D721Med (cell line): ENCODE results near the gene PLA2G4E.

Source experiments
- DNase-seq: peaks from one replicate; pipeline ENCODE4 v3.0.0; 2011; ENCODE audit warnings: low spot score; ENCODE audit not compliant: insufficient read length
- FAIRE-seq: peaks from 2 replicates; lab custom pipeline; 2011; peaks lifted over from hg19 to GRCh38; lab: Jason Lieb, UNC
- TF ChIP-seq, protein P1 (sequence below): IDR thresholded peaks from 2 replicates; pipeline ENCODE4 v1.5.1; 2012; ENCODE audit warnings: mild to moderate bottlenecking, control low read depth; ENCODE audit not compliant: insufficient read depth; ENCODE audit errors: missing control alignments

PLA2G4E gene

GRCh38 chr15:42033214-42033873 lies 12.5 kb upstream of the PLA2G4E start:
- no peak for FAIRE-seq
- DNase-seq, result no peak
- TF ChIP-seq, protein P1, sequence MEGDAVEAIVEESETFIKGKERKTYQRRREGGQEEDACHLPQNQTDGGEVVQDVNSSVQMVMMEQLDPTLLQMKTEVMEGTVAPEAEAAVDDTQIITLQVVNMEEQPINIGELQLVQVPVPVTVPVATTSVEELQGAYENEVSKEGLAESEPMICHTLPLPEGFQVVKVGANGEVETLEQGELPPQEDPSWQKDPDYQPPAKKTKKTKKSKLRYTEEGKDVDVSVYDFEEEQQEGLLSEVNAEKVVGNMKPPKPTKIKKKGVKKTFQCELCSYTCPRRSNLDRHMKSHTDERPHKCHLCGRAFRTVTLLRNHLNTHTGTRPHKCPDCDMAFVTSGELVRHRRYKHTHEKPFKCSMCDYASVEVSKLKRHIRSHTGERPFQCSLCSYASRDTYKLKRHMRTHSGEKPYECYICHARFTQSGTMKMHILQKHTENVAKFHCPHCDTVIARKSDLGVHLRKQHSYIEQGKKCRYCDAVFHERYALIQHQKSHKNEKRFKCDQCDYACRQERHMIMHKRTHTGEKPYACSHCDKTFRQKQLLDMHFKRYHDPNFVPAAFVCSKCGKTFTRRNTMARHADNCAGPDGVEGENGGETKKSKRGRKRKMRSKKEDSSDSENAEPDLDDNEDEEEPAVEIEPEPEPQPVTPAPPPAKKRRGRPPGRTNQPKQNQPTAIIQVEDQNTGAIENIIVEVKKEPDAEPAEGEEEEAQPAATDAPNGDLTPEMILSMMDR, result no peak

- no peak for FAIRE-seq
- TF ChIP-seq, protein P1, result no peak
- no peak for DNase-seq
Observed at GRCh38 chr15:42032376-42033213, 11.8 kb upstream of the PLA2G4E start.

DNA sequence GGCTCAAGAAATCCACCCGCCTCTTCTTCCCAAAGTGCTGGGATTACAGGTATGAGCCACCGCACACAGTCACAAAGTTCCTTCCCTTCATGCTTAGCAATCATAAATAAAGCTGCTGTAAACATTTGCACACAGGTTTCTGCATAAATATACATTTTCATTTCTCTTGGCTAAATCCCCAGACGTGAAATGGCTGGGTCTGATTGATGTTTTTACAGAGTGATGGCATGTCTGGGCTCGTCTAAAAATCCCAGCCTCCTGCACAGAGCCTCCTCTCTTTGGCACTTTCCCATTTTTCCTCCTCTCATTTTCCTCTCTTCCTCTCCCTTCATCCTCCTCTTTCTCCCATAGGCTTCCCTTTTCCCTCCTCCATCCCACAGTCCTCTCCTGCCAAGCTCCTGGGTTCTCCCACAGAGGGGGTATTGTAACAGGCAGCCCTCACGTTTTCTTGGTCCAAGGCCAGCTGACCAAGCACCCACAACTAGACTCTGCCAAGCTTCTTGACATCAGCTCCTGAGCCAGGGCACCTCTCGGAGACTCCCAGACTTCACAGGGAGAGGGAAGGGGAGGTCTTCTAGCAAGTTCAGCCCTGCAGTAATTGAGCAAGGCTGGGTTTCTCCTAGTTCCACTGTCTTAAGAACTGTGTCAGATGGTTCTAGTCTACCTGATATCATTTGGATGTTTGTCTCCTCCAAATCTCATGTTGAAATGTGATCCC lies 10.5 kb upstream of the PLA2G4E start:
- FAIRE-seq, result no peak
- TF ChIP-seq, protein P1, result no peak
- no peak for DNase-seq

- FAIRE-seq, result no peak
- TF ChIP-seq, protein P1, result no peak
- DNase-seq, result no peak
Observed at GRCh38 chr15:42027521-42027920, 6.7 kb upstream of the PLA2G4E start.

DNA sequence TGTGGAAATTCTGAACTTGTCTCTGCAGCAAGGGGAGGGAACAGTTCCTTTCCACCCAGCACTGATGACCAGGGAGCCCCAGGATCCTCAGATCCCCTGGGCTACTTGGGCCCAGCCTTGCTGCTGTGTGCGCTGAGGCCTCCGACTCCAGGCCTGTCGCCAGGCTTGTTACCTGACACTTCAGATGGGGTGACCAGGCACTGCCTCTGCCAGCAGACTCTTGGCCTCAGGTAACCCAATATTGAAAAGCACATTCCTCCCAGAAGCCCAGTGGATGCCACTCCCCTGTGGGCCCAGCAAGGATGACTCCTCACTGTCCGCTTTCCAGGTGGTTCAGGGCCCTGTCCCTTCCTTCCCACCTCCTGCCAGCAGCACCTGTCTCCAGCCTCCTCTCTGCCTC lies 3.5 kb upstream of the PLA2G4E start:
- FAIRE-seq (no peak), DNase-seq (no peak)
- TF ChIP-seq, protein P1, result no peak

- FAIRE-seq (no peak), DNase-seq (no peak)
- TF ChIP-seq, protein P1, result no peak
Observed at GRCh38 chr15:42021593-42021992, 751 bp upstream of the PLA2G4E start.
